Lung (tissue), 12 donors: ENCODE results near the gene UQCRC2. TPM values are rescaled to one million over a fixed set of nuclear protein-coding genes. Genes with fewer than 3 reads are reported as not detected.
"Not testable (repeated sequence)": the region's sequence is repeated elsewhere in the genome, so short reads cannot be mapped to it uniquely, and the experiment has no call there.

Experiments used
- ATAC-seq: fragments of 200-7000 bp; cut with Tn5 transposase; one replicate; pipeline ENCODE4 v1.9.1; 2020; ENCODE audit warnings: moderate number of reproducible peaks; ENCODE audit not compliant: insufficient read depth, low FRiP score
- DNase-seq, 3 donors: peaks; one replicate each; pipeline ENCODE4 v3.0.0-alpha.2; 2013 to 2017
- H3K27ac ChIP-seq, 2 donors: one replicate each; pipeline ENCODE4 v1.5.1; 2013; ENCODE audit warnings: mild to moderate bottlenecking in 2 of 2, moderate library complexity in 2 of 2, control low read depth in 1 of 2, inconsistent platforms in 1 of 2, low read depth in 1 of 2, low read length in 1 of 2
- H3K27me3 ChIP-seq, 3 donors: one replicate each; pipeline ENCODE4 v1.5.1; 2013; ENCODE audit warnings: low read length in 2 of 3; ENCODE audit not compliant: control insufficient read depth in 3 of 3, insufficient read depth in 3 of 3
- H3K36me3 ChIP-seq, 4 donors: one replicate each; pipeline ENCODE4 v1.5.1; 2013; ENCODE audit warnings: low read length in 4 of 4, mild to moderate bottlenecking in 1 of 4, moderate library complexity in 1 of 4; ENCODE audit not compliant: control insufficient read depth in 4 of 4, insufficient read depth in 4 of 4
- H3K4me1 ChIP-seq, 5 donors: one replicate each; pipeline ENCODE4 v1.5.1; 2013; ENCODE audit warnings: low read length in 5 of 5, mild to moderate bottlenecking in 2 of 5, moderate library complexity in 1 of 5; ENCODE audit not compliant: control insufficient read depth in 5 of 5, insufficient read depth in 5 of 5
- H3K4me3 ChIP-seq: one replicate; pipeline ENCODE4 v1.5.1; 2013; ENCODE audit warnings: mild to moderate bottlenecking, control low read depth, moderate library complexity
- H3K9ac ChIP-seq, 2 donors: one replicate each; pipeline ENCODE4 v1.5.1; 2013; ENCODE audit warnings: low read length in 2 of 2, control low read depth in 1 of 2; ENCODE audit not compliant: insufficient read depth in 1 of 2
- H3K9me3 ChIP-seq, 4 donors: one replicate each; pipeline ENCODE4 v1.5.1; 2013; ENCODE audit warnings: low read length in 3 of 4, mild to moderate bottlenecking in 1 of 4, moderate library complexity in 1 of 4; ENCODE audit not compliant: control insufficient read depth in 4 of 4, insufficient read depth in 3 of 4
- whole genome bisulfite sequencing, 2 donors: extraction: QIAGEN DNeasy Blood & Tissue Kit; methylation state at CpG; one replicate each; pipeline ENCODE4 v1.1.7; 2013; 5-methylcytosine and 5-hydroxymethylcytosine counted together
- polyA plus RNA-seq, 2 donors: library from polyadenylated mRNA; stranded (reverse); fragments of 200-250 nt; gene quantifications; one replicate each; pipeline ENCODE4 v1.2.1, GENCODE V29; 2013
- total RNA-seq, 2 donors: library from RNA; depleted of rRNA in 1 of 2; stranded (reverse); fragments of >200 nt in 1 of 2; gene quantifications; one replicate each; pipeline ENCODE4 v1.2.1, GENCODE V29; 2014 to 2021
- TF ChIP-seq, protein P1 (sequence below): IDR thresholded peaks from 2 replicates; pipeline ENCODE4 v1.5.1; 2012; ENCODE audit warnings: mild to moderate bottlenecking; ENCODE audit errors: control extremely low read depth, extremely low read depth
- donor health status: control.
- donor health status: control.
- donor health status: Bipolar disorder and iron deficiency.
- donor health status: healthy.
- donor health status: DM: yes; HTN: yes; CAD: no.

UQCRC2 gene
- total and polyA plus RNA-seq, 4 donors, result 69.3 to 196 (median 147) TPM

DNA sequence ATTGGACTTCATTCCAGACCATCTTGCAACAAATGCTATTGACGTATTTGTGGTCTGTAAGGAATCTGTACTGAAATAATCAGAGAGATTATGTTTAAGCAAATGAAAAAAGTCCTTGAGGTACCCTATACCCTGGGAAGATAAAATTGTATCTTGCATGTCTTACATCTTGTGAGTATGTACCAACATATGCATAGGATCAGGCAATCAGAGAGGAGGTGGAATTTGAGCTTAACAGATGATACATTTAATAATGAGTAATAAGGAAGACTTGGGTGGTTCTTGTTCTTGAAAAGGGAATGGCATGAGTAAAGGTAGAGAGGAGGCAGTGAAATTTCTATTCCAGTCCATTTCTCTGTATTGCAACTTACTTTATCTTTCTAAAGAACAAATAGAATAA, 65.4 kb downstream of the UQCRC2 start:
- H3K27me3 ChIP-seq, result no peaks in the 10 kb centered on the region
- H3K9ac ChIP-seq, result no peak overlapping the region
- no peak overlapping the region for H3K27ac ChIP-seq
- H3K36me3 ChIP-seq, result no peaks in the 10 kb centered on the region
- H3K4me1 ChIP-seq, result peaks cover 0 to 11% (median 2%) of the 10 kb centered on the region in 5 donors
- no peak overlapping the region for H3K4me3 ChIP-seq
- DNase-seq (no peak), ATAC-seq (no peak)
- 94 to 98% methylated on average over 1 of the region's 1 CpG for WGBS, 2 donors
- H3K9me3 ChIP-seq, result no peaks in the 10 kb centered on the region
- TF ChIP-seq, protein P1, sequence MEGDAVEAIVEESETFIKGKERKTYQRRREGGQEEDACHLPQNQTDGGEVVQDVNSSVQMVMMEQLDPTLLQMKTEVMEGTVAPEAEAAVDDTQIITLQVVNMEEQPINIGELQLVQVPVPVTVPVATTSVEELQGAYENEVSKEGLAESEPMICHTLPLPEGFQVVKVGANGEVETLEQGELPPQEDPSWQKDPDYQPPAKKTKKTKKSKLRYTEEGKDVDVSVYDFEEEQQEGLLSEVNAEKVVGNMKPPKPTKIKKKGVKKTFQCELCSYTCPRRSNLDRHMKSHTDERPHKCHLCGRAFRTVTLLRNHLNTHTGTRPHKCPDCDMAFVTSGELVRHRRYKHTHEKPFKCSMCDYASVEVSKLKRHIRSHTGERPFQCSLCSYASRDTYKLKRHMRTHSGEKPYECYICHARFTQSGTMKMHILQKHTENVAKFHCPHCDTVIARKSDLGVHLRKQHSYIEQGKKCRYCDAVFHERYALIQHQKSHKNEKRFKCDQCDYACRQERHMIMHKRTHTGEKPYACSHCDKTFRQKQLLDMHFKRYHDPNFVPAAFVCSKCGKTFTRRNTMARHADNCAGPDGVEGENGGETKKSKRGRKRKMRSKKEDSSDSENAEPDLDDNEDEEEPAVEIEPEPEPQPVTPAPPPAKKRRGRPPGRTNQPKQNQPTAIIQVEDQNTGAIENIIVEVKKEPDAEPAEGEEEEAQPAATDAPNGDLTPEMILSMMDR, result no peak

DNA sequence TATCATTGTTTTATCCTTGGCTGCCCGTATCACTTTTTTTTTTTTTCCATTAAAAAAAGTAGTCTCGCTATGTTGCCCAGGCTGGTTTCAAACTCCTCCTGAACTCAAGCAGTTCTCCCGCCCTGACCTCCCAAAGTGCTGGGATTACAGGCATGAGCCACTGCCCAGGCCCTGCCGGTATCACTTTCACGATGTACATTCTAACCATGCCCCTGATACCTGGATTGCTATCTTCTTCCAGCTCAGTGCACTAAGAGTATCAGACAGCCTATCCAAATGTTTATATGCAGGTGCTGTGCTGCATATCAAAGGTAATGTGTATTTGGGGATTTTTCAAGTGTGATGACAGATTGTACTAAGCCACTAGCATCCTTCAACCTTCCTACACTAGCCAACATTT, 69.0 kb downstream of the UQCRC2 start:
- TF ChIP-seq, protein P1, result no peak
- WGBS, 2 donors, result 87 to 91% methylated on average over 5 of the region's 5 CpGs
- no peaks in the 10 kb centered on the region for H3K36me3 ChIP-seq
- DNase-seq (no peak), ATAC-seq (no peak)
- no peak overlapping the region for H3K9ac ChIP-seq
- H3K9me3 ChIP-seq, result no peaks in the 10 kb centered on the region
- no peaks in the 10 kb centered on the region for H3K27me3 ChIP-seq
- H3K4me3 ChIP-seq, result no peak overlapping the region
- peaks cover 0 to 10% (median 2%) of the 10 kb centered on the region in 5 donors for H3K4me1 ChIP-seq
- H3K27ac ChIP-seq, result no peak overlapping the region

DNA sequence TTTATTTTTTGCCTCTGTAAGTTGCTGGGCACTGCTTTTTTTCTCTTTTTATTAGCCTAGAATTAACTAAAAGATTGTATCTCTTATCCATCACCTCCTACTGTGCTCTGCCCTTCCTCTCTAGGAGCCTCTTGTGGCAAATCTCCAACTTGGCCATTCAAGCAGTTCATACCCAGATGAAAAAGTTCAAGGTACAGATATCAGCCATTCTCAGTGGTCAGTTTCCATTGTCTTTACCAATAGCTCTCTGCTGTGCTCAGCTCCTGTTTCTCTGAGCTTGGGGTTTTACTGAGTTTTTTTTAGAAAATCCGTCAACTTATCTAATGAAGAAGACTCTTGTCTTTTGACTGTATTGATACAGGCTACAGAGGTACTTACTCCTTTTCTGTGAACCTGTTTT, 70.3 kb downstream of the UQCRC2 start:
- Histone ChIP-seq H3K27ac (no peak overlapping the region), H3K9ac (no peak overlapping the region), H3K4me1 (peaks cover 0 to 15% (median 2%) of the 10 kb centered on the region in 5 donors), H3K4me3 (no peak overlapping the region), H3K36me3 (no peaks in the 10 kb centered on the region), H3K9me3 (no peaks in the 10 kb centered on the region), H3K27me3 (no peaks in the 10 kb centered on the region)
- no peak for ATAC-seq
- DNase-seq, result no peak
- 89 to 100% methylated on average over 1 of the region's 1 CpG for WGBS, 2 donors
- TF ChIP-seq, protein P1, result no peak

DNA sequence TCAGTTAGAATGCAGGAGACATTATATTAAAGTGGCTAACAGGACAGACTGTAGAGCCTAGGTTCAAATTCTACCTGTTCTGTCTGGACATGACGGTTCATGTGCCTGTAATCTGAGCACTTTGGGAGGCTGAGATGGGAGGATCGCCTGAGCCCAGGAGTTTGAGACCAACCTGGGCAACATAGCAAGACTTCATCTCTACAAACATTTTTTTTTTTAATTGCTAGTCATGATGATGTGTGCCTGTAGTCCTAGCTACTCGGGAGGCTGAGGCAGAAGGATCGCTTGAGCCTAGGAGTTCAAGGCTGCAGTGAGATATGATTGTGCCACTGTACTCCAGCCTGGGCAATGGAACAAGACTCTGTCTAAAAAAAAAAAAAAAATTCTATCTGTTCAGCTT, 71.6 kb downstream of the UQCRC2 start:
- not testable (repeated sequence) for H3K27ac ChIP-seq, H3K9me3 ChIP-seq, H3K4me3 ChIP-seq, H3K36me3 ChIP-seq, ATAC-seq, H3K27me3 ChIP-seq, H3K9ac ChIP-seq, DNase-seq
- WGBS, 2 donors, result 94 to 98% methylated on average over 4 of the region's 4 CpGs
- H3K4me1 ChIP-seq, result peaks cover 3 to 20% (median 4%) of the 10 kb centered on the region in 5 donors
